ENCODE measurements around the gene NFIB.

The NFIB gene

GRCh38 chr9:14052359-14052758 is 261.6 kb downstream of the NFIB start:
- DNase-seq: no peak
- H3K4me3 ChIP-seq (ENCODE audit: low read depth, low read length): no peak overlapping the region
- no peaks in the 10 kb centered on the region for H3K36me3 ChIP-seq
- H3K27me3 ChIP-seq (ENCODE audit: insufficient read depth, low read depth, severe bottlenecking): no peaks in the 10 kb centered on the region
- no peak overlapping the region for H3K27ac ChIP-seq
- no peak for TF ChIP-seq CTCF (IDR thresholded peaks at IDR 0.05; ENCODE audit: low read depth, low read length)
- no peaks in the 10 kb centered on the region for H3K9me3 ChIP-seq (ENCODE audit: severe bottlenecking)

GRCh38 chr9:14051419-14051818 is 262.5 kb downstream of the NFIB start:
- no peak for DNase-seq
- H3K36me3 ChIP-seq: no peaks in the 10 kb centered on the region
- H3K27me3 ChIP-seq (ENCODE audit: insufficient read depth, low read depth, severe bottlenecking): no peaks in the 10 kb centered on the region
- no peaks in the 10 kb centered on the region for H3K9me3 ChIP-seq (ENCODE audit: severe bottlenecking)
- H3K27ac ChIP-seq: no peak overlapping the region
- no peak overlapping the region for H3K4me3 ChIP-seq (ENCODE audit: low read depth, low read length)
- TF ChIP-seq CTCF (IDR thresholded peaks at IDR 0.05; ENCODE audit: low read depth, low read length): no peak

GRCh38 chr9:14043483-14043882 is 270.5 kb downstream of the NFIB start:
- no peak overlapping the region for H3K4me3 ChIP-seq (ENCODE audit: low read depth, low read length)
- H3K27ac ChIP-seq: no peak overlapping the region
- no peaks in the 10 kb centered on the region for H3K27me3 ChIP-seq (ENCODE audit: insufficient read depth, low read depth, severe bottlenecking)
- no peaks in the 10 kb centered on the region for H3K9me3 ChIP-seq (ENCODE audit: severe bottlenecking)
- no peak for DNase-seq
- TF ChIP-seq CTCF (IDR thresholded peaks at IDR 0.05; ENCODE audit: low read depth, low read length): no peak
- H3K36me3 ChIP-seq: no peaks in the 10 kb centered on the region

- TF ChIP-seq CTCF (IDR thresholded peaks at IDR 0.05; ENCODE audit: low read depth, low read length): no peak
- H3K27ac ChIP-seq: no peak overlapping the region
- H3K9me3 ChIP-seq (ENCODE audit: severe bottlenecking): no peaks in the 10 kb centered on the region
- no peaks in the 10 kb centered on the region for H3K36me3 ChIP-seq
- no peaks in the 10 kb centered on the region for H3K27me3 ChIP-seq (ENCODE audit: insufficient read depth, low read depth, severe bottlenecking)
- no peak overlapping the region for H3K4me3 ChIP-seq (ENCODE audit: low read depth, low read length)
- DNase-seq: no peak
Observed at GRCh38 chr9:14037331-14037730, 276.6 kb downstream of the NFIB start.

- no peaks in the 10 kb centered on the region for H3K36me3 ChIP-seq
Observed at GRCh38 chr9:14033067-14033466, 280.9 kb downstream of the NFIB start.

More at GRCh38 chr9:14033067-14033466, 280.9 kb downstream of the NFIB start:
- H3K27me3 ChIP-seq (ENCODE audit: insufficient read depth, low read depth, severe bottlenecking): no peaks in the 10 kb centered on the region
- TF ChIP-seq CTCF (IDR thresholded peaks at IDR 0.05; ENCODE audit: low read depth, low read length): no peak
- DNase-seq: no peak
- H3K4me3 ChIP-seq (ENCODE audit: low read depth, low read length): no peak overlapping the region
- H3K27ac ChIP-seq: no peak overlapping the region
- no peaks in the 10 kb centered on the region for H3K9me3 ChIP-seq (ENCODE audit: severe bottlenecking)

Data from WERI-Rb-1 (cell line).